NCI-H524 treated with DMSO at 0.1 percent for 48 hours (cell line): ENCODE results near the gene ANTXR1.
"Not testable (repeated sequence)": the region's sequence is repeated elsewhere in the genome, so short reads cannot be mapped to it uniquely, and the experiment has no call there.

Source experiments
- DNase-seq: peaks from one replicate; lab custom pipeline; 2025; lab: John Stamatoyannopoulos, UW

The ANTXR1 gene

DNA sequence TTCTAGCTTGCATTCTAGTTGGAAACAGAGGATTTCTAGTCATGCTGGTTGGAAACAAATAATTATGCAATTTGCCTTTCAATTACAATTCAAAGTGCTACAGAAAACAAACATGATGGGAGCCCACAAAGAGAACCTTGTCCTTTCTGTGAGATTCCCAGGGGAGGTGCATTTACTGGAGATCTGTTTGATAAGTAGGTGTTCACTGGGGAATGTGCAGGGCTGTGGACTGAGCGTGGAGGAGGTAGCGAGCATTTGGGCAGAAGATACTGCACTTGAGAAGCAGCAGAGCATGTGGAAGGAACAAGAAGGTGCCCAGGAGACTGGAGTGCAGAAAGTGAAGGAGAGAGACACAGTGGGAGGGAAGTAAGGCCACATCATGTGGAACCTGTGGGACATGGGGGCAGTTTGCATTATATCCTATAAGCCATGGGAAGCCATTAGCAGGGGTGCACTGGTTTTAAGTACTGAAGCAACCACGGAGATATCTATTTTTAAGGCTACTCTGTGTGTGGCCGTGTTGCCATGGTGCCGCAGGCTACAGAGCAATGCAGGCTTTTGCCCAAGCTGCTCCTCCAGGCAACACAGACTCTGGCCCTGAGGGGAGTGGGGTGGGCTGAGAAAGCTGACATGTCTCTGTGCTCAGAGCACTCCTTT is 154.0 kb downstream of the ANTXR1 start:
- DNase-seq = no peak

- DNase-seq = no peak
Observed at GRCh38 chr2:69167469-69167822, 154.5 kb downstream of the ANTXR1 start.

DNA sequence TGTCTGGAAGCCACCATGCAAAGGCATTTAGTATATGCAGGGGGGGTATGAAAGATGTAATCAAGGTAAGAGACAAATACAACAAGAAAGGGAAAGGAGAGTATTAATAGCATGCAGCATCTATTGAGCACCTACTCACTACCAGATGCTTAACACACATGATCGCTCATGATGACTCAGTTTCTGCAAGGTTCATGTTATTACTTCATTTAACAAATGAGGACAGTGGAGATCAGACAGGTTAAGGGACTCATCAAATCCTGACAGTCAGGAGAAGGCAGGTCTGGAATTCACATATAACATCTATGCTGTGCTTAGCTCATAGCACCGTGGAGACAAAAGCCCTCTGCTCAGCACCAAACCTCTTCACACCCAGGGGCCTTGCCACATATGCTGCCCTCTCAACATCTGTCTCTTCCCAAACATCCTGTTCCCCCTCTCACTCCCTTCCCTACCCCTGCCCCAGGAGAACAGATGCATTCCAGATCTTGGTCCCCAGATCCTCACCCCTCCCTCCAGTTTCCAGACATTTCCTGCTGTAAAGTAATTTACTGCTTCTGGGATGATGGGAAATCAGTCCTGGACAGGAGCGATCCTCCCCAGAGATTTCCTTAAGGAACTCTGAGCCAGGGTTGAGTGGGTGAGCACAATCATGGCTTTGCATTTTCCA is 155.3 kb downstream of the ANTXR1 start:
- DNase-seq = no peak

DNA sequence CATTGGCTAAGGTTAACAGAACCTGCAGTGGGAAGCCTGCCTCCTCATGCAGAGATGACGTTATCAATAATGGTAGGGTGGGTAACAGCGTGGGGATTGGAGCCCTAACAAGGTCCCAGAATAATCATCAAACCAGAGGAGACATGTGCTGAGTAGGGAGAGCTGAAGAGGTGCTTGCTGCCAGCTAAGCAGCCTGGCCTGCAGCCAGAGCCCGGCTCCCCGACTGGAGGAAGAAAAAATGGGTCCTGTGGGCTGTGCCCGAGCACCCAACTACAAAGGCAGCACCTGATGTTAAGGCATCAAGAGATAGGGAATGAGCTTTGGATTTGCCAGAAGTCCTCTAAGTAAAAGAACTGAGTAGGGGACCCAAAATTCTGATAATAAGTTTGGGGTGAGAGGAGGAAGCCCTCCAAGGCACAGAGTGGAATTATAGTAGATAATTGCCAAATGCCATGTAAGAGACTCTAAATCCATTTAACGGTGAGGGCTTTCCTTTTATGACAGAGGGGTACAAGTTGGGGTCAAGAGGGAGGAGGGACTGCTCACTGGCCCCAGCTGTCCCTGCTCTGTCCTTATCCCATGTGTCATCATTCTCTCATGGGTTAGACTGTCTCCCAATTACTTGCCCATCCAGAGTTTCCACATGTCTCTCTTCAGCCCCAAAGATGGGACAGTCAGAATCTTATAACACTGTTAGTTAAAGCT is 156.1 kb downstream of the ANTXR1 start:
- DNase-seq = peak; percentile 56

- no peak for DNase-seq
Observed at GRCh38 chr2:69169655-69170389, 156.8 kb downstream of the ANTXR1 start.

- no peak for DNase-seq
Observed at GRCh38 chr2:69170661-69171060, 157.7 kb downstream of the ANTXR1 start.

DNA sequence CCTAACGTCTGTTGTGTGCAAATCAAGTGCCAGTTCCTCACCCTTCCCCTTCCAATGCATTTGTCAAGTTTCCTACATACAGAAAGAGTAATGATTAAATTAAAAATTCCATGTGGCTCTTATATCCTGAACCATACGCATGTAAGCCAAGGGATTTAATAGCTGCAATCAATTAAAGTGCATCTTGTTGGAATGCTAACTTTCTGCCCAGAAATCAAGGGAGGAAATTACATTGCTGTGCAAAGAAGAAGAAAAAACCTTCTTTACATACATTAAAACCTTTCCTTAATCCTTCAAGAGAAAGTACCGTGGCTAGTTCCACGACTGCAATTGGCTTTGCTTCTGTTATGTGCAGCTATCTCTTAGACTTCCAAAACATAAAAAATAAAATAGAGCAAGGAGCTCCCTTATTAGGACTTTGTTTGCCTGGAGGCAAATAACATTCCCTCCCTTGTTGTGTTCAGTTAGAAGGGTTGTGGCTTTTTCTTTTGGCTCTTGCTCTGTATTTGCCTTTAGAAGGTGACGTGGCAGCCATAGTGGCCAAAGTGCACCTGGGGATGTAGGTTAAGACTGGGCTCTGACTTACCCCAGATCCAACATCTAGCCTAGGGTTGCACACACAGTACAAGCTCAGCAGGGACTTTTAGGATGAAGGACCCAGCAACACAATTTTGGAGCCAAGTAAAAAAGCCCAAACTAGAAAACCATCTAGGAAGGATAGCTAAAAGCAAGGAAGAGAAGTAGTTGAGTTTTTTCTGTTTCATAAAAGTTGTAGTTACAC is 158.3 kb downstream of the ANTXR1 start:
- DNase-seq = no peak

- no peak for DNase-seq
Observed at GRCh38 chr2:69171897-69172525, 159.0 kb downstream of the ANTXR1 start.

- DNase-seq = no peak
Observed at GRCh38 chr2:69173706-69174105, 160.7 kb downstream of the ANTXR1 start.

- DNase-seq = not testable (repeated sequence)
Observed at GRCh38 chr2:69174211-69174610, 161.2 kb downstream of the ANTXR1 start.

DNA sequence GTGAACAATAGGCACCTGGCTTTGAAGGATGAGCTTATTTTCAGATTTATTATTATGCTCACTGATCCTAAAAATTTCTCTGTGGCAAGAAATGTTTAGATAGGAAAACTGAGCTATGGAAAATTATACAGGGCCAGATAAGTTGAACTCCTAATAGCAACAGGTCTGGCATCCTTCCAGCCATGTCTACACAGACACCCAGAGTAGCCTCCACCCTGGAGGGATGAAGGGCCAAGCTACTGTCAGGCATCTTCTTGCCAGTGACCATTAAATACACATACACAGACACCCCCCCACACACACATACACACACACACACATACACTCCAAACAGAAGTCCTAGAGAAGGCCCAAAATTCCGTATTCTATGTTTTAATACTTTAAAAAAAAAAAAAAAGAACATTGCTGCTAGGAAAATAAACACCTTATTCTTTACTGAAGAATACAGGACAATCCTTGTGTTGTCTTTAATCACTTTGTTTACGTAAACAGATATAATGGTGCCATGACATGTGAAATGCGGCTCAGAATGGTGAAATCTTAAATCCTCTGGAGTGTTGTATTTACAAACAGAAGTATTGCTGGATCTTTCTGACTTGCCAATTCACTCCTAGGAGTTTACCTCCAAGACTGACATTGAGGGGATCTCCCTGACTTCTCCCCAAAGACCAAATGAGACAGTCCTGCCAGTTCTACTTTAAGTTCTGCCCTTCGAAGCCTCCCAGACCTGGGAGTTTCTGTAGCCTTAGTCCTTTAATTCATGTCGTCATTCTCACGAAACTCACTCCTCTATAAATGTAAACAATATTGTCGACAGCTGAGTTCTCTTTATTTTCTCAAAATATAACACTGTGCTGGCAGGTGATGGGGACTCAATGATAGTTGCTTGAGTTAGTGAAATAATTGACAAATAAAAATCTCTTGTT is 163.1 kb downstream of the ANTXR1 start:
- DNase-seq = no peak

DNA sequence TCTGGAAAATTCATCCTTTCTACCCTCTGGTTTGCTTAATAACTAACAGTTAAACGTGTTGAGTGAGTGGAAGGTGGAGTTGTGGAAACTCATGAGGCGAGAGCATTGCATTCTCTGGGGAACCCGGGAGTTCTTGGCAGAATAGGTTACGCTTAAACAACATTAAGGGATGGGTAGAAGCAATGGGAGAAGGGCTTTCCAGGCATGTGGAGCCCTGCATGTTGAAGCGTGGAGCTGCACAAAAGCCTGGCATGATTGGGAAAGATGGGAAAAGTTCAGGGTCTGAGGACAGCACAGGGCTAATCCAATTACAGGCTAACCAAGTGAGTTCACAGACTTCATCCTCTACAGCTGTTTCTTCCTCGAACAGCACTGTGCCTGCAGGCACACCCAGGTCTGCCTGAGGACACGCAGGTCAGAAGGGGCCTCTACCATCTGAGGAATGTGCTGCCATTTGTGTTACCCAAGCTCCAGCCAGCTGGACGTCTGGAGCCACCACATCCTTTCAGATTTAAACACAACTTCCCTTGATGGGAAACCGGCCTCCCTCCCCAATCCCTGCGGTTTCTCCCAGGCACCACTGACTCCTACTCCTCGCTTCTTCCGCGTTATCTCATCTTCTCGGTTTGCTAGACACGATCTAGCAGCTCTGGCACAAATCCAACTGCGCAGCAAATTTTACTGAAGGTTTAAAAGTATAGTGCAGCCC is 164.2 kb downstream of the ANTXR1 start:
- DNase-seq = no peak

- no peak for DNase-seq
Observed at GRCh38 chr2:69177785-69178636, 165.0 kb downstream of the ANTXR1 start.

GRCh38 chr2:69178756-69179155 is 165.8 kb downstream of the ANTXR1 start:
- DNase-seq = no peak

GRCh38 chr2:69180227-69180626 is 167.2 kb downstream of the ANTXR1 start:
- DNase-seq = no peak

GRCh38 chr2:69180974-69181373 is 168.0 kb downstream of the ANTXR1 start:
- DNase-seq = no peak

DNA sequence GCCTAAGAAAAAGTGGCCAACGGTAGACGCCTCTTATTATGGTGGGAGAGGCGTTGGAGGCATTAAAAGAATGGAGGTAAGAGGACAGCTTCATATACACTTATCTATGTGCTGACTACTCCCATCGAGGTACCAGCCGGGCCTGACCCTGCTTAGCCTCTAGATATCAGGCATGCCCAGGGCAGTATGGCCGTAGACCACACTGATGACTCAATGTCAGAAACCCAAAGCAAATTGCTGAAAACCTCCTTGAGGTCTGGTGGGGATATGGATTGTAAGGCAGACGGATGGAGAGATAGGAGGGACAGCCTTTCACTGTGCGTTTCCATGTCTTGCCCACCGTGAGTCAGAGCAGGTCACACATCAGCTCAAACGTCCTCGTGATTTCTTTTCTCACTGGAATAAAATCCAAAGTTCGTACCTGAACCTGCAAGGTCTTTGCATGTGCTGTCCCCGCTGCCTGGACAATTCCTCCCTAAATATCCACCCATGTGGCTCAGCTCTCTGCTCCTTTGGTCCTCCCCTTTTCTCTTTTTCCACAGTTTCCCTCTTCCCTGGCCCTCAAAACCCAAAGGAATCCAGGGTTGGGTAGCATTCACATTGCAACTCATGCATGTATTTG is 168.9 kb downstream of the ANTXR1 start:
- DNase-seq = no peak

DNA sequence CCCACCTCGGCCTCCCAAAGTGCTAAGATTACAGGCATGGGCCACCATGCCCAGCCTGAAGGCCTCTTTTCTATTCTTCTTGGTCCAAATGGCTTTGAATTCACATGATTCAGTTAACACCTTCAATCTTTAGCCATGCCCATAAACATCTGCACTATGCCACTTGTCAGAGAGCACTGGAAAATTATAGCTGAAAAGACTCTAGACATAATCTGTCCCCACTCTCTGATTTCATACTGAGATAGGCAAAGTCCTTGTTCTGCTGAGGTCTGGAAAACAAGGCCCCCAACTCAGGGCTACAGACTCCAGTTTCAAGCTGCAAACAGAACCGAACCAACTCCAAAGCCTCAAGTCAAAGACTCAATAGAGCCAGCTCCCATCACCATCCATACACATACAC is 170.7 kb downstream of the ANTXR1 start:
- no peak for DNase-seq
